SK-N-SH (cell line): Measurements from ENCODE around the gene GEMIN8.

Source experiments
- CTCF ChIP-seq: fragments of 200-600 bp; sonication (generic); IDR thresholded peaks from 2 replicates; pipeline ENCODE4 v1.6.1; 2017; ENCODE audit warnings: antibody characterized with exemption, mild to moderate bottlenecking, moderate library complexity
- EP300 ChIP-seq, 2 experiments: IDR thresholded peaks; 2 replicates each; pipeline versions ENCODE4 v1.4.0 to v1.6.1; 2012; ENCODE audit warnings: borderline replicate concordance in 1 of 2, low read depth in 1 of 2, low read length in 1 of 2
- EZH2phosphoT487 ChIP-seq: fragments of 200-600 bp; sonication (generic); IDR thresholded peaks from 2 replicates; pipeline ENCODE4 v1.6.1; 2017; ENCODE audit warnings: low read depth, mixed run types, mild to moderate bottlenecking, antibody characterized with exemption, moderate library complexity, borderline replicate concordance
- FOSL2 ChIP-seq: IDR thresholded peaks from 2 replicates; pipeline ENCODE4 v1.4.0; 2012; ENCODE audit warnings: low read depth, mild to moderate bottlenecking, moderate library complexity, borderline replicate concordance
- JUND ChIP-seq: IDR thresholded peaks from 2 replicates; pipeline ENCODE4 v1.4.0; 2012
- POLR2AphosphoS5 ChIP-seq: IDR thresholded peaks from 2 replicates; pipeline ENCODE4 v1.6.1; 2012; ENCODE audit warnings: low read depth, low read length
- RCOR1 ChIP-seq: fragments of 150-350 bp; IDR thresholded peaks from 2 replicates; pipeline ENCODE4 v1.6.1; 2017; ENCODE audit warnings: antibody characterized with exemption, low read length
- REST ChIP-seq: IDR thresholded peaks from 2 replicates; pipeline ENCODE4 v1.6.1; 2012; ENCODE audit warnings: mild to moderate bottlenecking, low read depth, low read length, moderate library complexity
- SMC3 ChIP-seq: IDR thresholded peaks from 2 replicates; pipeline ENCODE4 v1.6.1; 2012; ENCODE audit warnings: low read depth, low read length, improper control_type of control experiment
- TAF1 ChIP-seq: IDR thresholded peaks from 2 replicates; pipeline ENCODE4 v1.6.1; 2012; ENCODE audit warnings: low read depth, mild to moderate bottlenecking, low read length, moderate library complexity, borderline replicate concordance
- TCF12 ChIP-seq: IDR thresholded peaks from 2 replicates; pipeline ENCODE4 v1.4.0; 2012
- USF2 ChIP-seq: fragments of 150-350 bp; IDR thresholded peaks from 2 replicates; pipeline ENCODE4 v1.6.1; 2017; ENCODE audit warnings: antibody characterized with exemption, low read length, low read depth, borderline replicate concordance

GRCh38 chrX:14010566-14010965 is 19.1 kb downstream of the GEMIN8 start:
- TF ChIP-seq CTCF (no peak), USF2 (no peak), REST (no peak), JUND (no peak), EZH2phosphoT487 (no peak), EP300 (IDR thresholded peaks at IDR 0.05; ENCODE audit: borderline replicate concordance in 1 of 2, low read depth in 1 of 2, low read length in 1 of 2) (no peak), POLR2AphosphoS5 (no peak), TAF1 (no peak), FOSL2 (no peak), TCF12 (no peak), RCOR1 (no peak), SMC3 (no peak)
